HG03025 (cell line): ENCODE measurements around the gene ELFN1.

ENCODE experiments used
- ATAC-seq: cut with Tn5 transposase; IDR thresholded peaks from one replicate; pipeline ENCODE4 v1.9.1; 2021; ENCODE audit warnings: mild to moderate bottlenecking, moderate library complexity; ENCODE audit not compliant: unreplicated experiment, low FRiP score

The ELFN1 gene

GRCh38 chr7:1769286-1770200 is 99.5 kb downstream of the ELFN1 start:
- no peak for ATAC-seq

GRCh38 chr7:1770331-1770730 is 100.3 kb downstream of the ELFN1 start:
- ATAC-seq, result no peak

- ATAC-seq, result no peak
These were observed 105.3 kb downstream of the ELFN1 start for GRCh38 chr7:1775389-1775788.

GRCh38 chr7:1777122-1777521 is 107.0 kb downstream of the ELFN1 start:
- no peak for ATAC-seq

- ATAC-seq, result no peak
These were observed 109.4 kb downstream of the ELFN1 start for GRCh38 chr7:1779445-1779844.

- no peak for ATAC-seq
These were observed 111.3 kb downstream of the ELFN1 start for GRCh38 chr7:1781369-1781768.

GRCh38 chr7:1785839-1786238 is 115.8 kb downstream of the ELFN1 start:
- no peak for ATAC-seq

GRCh38 chr7:1787241-1787640 is 117.2 kb downstream of the ELFN1 start:
- no peak for ATAC-seq

GRCh38 chr7:1787681-1788235 is 117.7 kb downstream of the ELFN1 start:
- no peak for ATAC-seq

GRCh38 chr7:1794888-1795542 is 124.9 kb downstream of the ELFN1 start:
- ATAC-seq, result no peak
